H9 (cell line): Measurements from ENCODE around the gene LDLRAD4. TPM values are rescaled to one million over a fixed set of nuclear protein-coding genes. Genes with fewer than 3 reads are reported as not detected.

Experiments
- DNase-seq: peaks from one replicate; pipeline ENCODE4 v3.0.0-alpha.2; 2017
- H2AFZ ChIP-seq: one replicate; pipeline ENCODE4 v1.6.1; 2013; ENCODE audit warnings: mild to moderate bottlenecking, low read length, control low read depth, moderate library complexity
- H2AK5ac ChIP-seq: 2 replicates; pipeline ENCODE4 v1.6.1; 2013; ENCODE audit warnings: low read length, control low read depth, mixed read lengths; ENCODE audit not compliant: insufficient read length
- H2BK120ac ChIP-seq: one replicate; pipeline ENCODE4 v1.6.1; 2013; ENCODE audit warnings: low read depth, mild to moderate bottlenecking, low read length, control low read depth, inconsistent platforms; ENCODE audit not compliant: poor library complexity, severe bottlenecking
- H2BK12ac ChIP-seq: 2 replicates; pipeline ENCODE4 v1.6.1; 2013; ENCODE audit warnings: low read length, control low read depth, mixed read lengths, low read depth; ENCODE audit not compliant: insufficient read length
- H2BK15ac ChIP-seq: 2 replicates; pipeline ENCODE4 v1.6.1; 2013; ENCODE audit warnings: low read depth, low read length, control low read depth
- H2BK20ac ChIP-seq: one replicate; pipeline ENCODE4 v1.6.1; 2013; ENCODE audit warnings: low read depth, mild to moderate bottlenecking, low read length, control low read depth, inconsistent platforms; ENCODE audit not compliant: poor library complexity, severe bottlenecking
- H2BK5ac ChIP-seq: 2 replicates; pipeline ENCODE4 v1.6.1; 2013; ENCODE audit warnings: low read length, control low read depth, mixed read lengths; ENCODE audit not compliant: insufficient read length
- H3K14ac ChIP-seq: 2 replicates; pipeline ENCODE4 v1.6.1; 2013; ENCODE audit warnings: low read length, control low read depth; ENCODE audit not compliant: insufficient read depth
- H3K18ac ChIP-seq: 2 replicates; pipeline ENCODE4 v1.6.1; 2013; ENCODE audit warnings: low read depth, mild to moderate bottlenecking, mixed read lengths, low read length, control low read depth; ENCODE audit not compliant: insufficient read length
- H3K23ac ChIP-seq: 2 replicates; pipeline ENCODE4 v1.6.1; 2013; ENCODE audit warnings: low read length, control low read depth, mixed read lengths, low read depth; ENCODE audit not compliant: insufficient read length
- H3K23me2 ChIP-seq: 2 replicates; pipeline ENCODE4 v1.6.1; 2013; ENCODE audit warnings: low read depth, mild to moderate bottlenecking, mixed read lengths, low read length, control low read depth; ENCODE audit not compliant: insufficient read length, poor library complexity, severe bottlenecking
- H3K27ac ChIP-seq: 2 replicates; pipeline ENCODE4 v1.5.1; 2013; ENCODE audit warnings: low read length, control low read depth, mixed read lengths, low read depth; ENCODE audit not compliant: insufficient read length
- H3K27me3 ChIP-seq: 2 replicates; pipeline ENCODE4 v1.6.1; 2013; ENCODE audit warnings: low read length, control low read depth, inconsistent platforms; ENCODE audit not compliant: insufficient read depth
- H3K4ac ChIP-seq: 2 replicates; pipeline ENCODE4 v1.6.1; 2013; ENCODE audit warnings: low read depth, mild to moderate bottlenecking, control low read depth, inconsistent platforms, low read length, moderate library complexity
- H3K4me1 ChIP-seq: 2 replicates; pipeline ENCODE4 v1.6.1; 2013; ENCODE audit warnings: low read length, control low read depth, inconsistent platforms; ENCODE audit not compliant: insufficient read depth
- H3K4me2 ChIP-seq: 2 replicates; pipeline ENCODE4 v1.6.1; 2013; ENCODE audit warnings: low read length, control low read depth, mixed read lengths; ENCODE audit not compliant: insufficient read length, insufficient read depth
- H3K56ac ChIP-seq: 2 replicates; pipeline ENCODE4 v1.6.1; 2013; ENCODE audit warnings: low read depth, mild to moderate bottlenecking, mixed read lengths, low read length, control low read depth; ENCODE audit not compliant: insufficient read length
- H3K79me1 ChIP-seq: 2 replicates; pipeline ENCODE4 v1.6.1; 2013; ENCODE audit warnings: low read depth, mild to moderate bottlenecking, moderate library complexity, low read length, control low read depth, inconsistent platforms; ENCODE audit not compliant: insufficient read depth, poor library complexity, severe bottlenecking
- H3K79me2 ChIP-seq: 2 replicates; pipeline ENCODE4 v1.6.1; 2013; ENCODE audit warnings: low read length, control low read depth, inconsistent platforms; ENCODE audit not compliant: insufficient read depth
- H3K9ac ChIP-seq: 2 replicates; pipeline ENCODE4 v1.6.1; 2013; ENCODE audit warnings: low read length, control low read depth, mixed read lengths; ENCODE audit not compliant: insufficient read length; ENCODE audit errors: extremely low read depth
- H3K9me3 ChIP-seq: one replicate; pipeline ENCODE4 v1.6.1; 2013; ENCODE audit warnings: low read depth, low read length, inconsistent platforms; ENCODE audit not compliant: control insufficient read depth
- H3T11ph ChIP-seq: one replicate; pipeline ENCODE4 v1.6.1; 2013; ENCODE audit warnings: mild to moderate bottlenecking, low read length, control low read depth, inconsistent platforms
- H4K20me1 ChIP-seq: one replicate; pipeline ENCODE4 v1.6.1; 2013; ENCODE audit not compliant: control insufficient read depth, insufficient read length, insufficient read depth
- H4K5ac ChIP-seq: 2 replicates; pipeline ENCODE4 v1.6.1; 2013; ENCODE audit warnings: low read depth, mild to moderate bottlenecking, mixed read lengths, low read length, control low read depth; ENCODE audit not compliant: insufficient read length
- H4K8ac ChIP-seq: replicated peaks from 2 replicates; pipeline ENCODE4 v1.6.1; 2013; ENCODE audit warnings: low read length, control low read depth, mixed read lengths, low read depth; ENCODE audit not compliant: insufficient read length
- H4K91ac ChIP-seq: 2 replicates; pipeline ENCODE4 v1.6.1; 2013; ENCODE audit warnings: low read depth, mild to moderate bottlenecking, moderate library complexity, mixed read lengths, low read length, control low read depth; ENCODE audit not compliant: insufficient read length
- H3K27ac Mint-ChIP-seq, 3 experiments: 2 replicates in 2 of 3; 3 replicates in 1 of 3; pipeline ENCODE4 v1.8.0; 2020 to 2021; ENCODE audit warnings: mixed read lengths in 3 of 3, mild to moderate bottlenecking in 1 of 3, moderate library complexity in 1 of 3
- H3K27me3 Mint-ChIP-seq: 2 replicates; pipeline ENCODE4 v1.8.0; 2021; ENCODE audit warnings: low read depth, mild to moderate bottlenecking, moderate library complexity, mixed read lengths
- H3K36me3 Mint-ChIP-seq, 3 experiments: 2 replicates in 2 of 3; 3 replicates in 1 of 3; pipeline ENCODE4 v1.8.0; 2020 to 2021; ENCODE audit warnings: low read depth in 3 of 3, mixed read lengths in 3 of 3; ENCODE audit not compliant: insufficient read depth in 1 of 3
- H3K4me1 Mint-ChIP-seq, 2 experiments: 2 replicates each; pipeline ENCODE4 v1.8.0; 2020; ENCODE audit warnings: mixed read lengths in 2 of 2
- H3K4me3 Mint-ChIP-seq, 2 experiments: 2 replicates in 1 of 2; 3 replicates in 1 of 2; pipeline ENCODE4 v1.8.0; 2020 to 2021; ENCODE audit warnings: mild to moderate bottlenecking in 2 of 2, mixed read lengths in 2 of 2, moderate library complexity in 1 of 2
- H3K9me3 Mint-ChIP-seq, 2 experiments: 2 replicates in 1 of 2; 3 replicates in 1 of 2; pipeline ENCODE4 v1.8.0; 2020; ENCODE audit warnings: mild to moderate bottlenecking in 2 of 2, mixed read lengths in 2 of 2, moderate library complexity in 1 of 2
- WGBS: extraction: QIAGEN DNeasy Blood & Tissue Kit; methylation state at CpG from one replicate; pipeline ENCODE4 v1.1.7; 2013; ENCODE audit warnings: missing lambda C conversion rate, low lambda C conversion rate, mixed read lengths; ENCODE audit not compliant: insufficient read length; ENCODE audit errors: extremely low coverage; 5-methylcytosine and 5-hydroxymethylcytosine counted together
- total RNA-seq: library from RNA; stranded (reverse); gene quantifications from 2 replicates; pipeline ENCODE4 v1.2.1, GENCODE V29; 2021
- TF ChIP-seq, protein P1 (sequence below): fragments of 200-600 bp; sonication (generic); conservative IDR thresholded peaks from 3 replicates; pipeline ENCODE4 v1.8.0; 2021; ENCODE audit warnings: antibody characterized with exemption, mild to moderate bottlenecking

LDLRAD4 gene
- total RNA-seq, 1 experiment from 2014 or later: 3.9 TPM

DNA sequence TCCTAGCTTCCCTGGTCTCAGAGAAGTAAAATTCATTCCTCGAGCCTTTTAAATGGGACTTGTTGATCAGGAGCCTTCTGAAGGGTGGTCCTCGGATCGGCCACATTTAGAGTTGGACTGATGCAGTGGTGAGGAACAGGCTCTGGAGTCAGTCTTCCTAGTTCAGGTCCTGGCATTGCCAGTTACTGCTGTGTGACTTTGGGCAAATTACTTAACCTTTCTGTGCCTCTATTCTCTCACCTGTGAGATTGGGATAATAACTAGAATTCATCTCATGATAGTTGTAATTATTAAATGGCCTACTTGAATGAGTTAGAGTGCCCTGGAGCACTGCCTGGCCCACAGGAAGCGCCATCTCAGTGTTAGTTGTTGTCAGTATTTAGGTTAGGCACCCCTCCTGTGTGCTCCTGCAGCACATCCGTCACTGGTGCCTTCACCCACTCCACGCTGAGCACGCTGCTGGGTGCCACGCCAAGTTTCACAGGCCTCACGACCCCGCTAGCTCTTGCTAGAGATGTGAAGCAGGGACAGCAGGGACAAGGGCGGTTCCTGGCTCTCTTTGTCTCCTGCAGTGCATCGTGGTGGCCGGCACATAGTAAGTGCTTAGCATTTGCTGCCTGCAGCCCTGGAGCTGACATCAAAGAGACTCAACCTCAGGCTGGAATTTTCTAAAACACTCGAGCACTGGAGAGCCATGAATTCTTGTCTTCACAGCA, 384.9 kb downstream of the LDLRAD4 start:
- Histone ChIP-seq H4K8ac (no peak overlapping the region), H3K4me1 (no peaks in the 10 kb centered on the region), H2BK5ac (no peak overlapping the region), H3K27me3 (no peaks in the 10 kb centered on the region), H2BK20ac (no peak overlapping the region), H4K91ac (no peak overlapping the region), H4K20me1 (no peaks in the 10 kb centered on the region), H4K5ac (no peak overlapping the region), H3K23me2 (no peaks in the 10 kb centered on the region), H2AFZ (no peak overlapping the region), H2BK120ac (no peak overlapping the region), H3K9ac (no peak overlapping the region), H3K79me2 (no peaks in the 10 kb centered on the region), H2AK5ac (no peak overlapping the region), H3K14ac (no peak overlapping the region), H3K9me3 (no peaks in the 10 kb centered on the region), H3K4ac (no peak overlapping the region), H3K56ac (no peak overlapping the region), H3K23ac (no peak overlapping the region), H3K18ac (no peak overlapping the region), H2BK12ac (no peak overlapping the region), H3K4me2 (no peak overlapping the region), H2BK15ac (no peak overlapping the region), H3K79me1 (no peaks in the 10 kb centered on the region), H3K27ac (no peak overlapping the region), H3T11ph (no peak overlapping the region)
- Mint-ChIP-seq H3K27ac (no peak overlapping the region), H3K4me1 (no peaks in the 10 kb centered on the region), H3K4me3 (no peak overlapping the region), H3K36me3 (no peaks in the 10 kb centered on the region), H3K9me3 (peaks cover 4 to 6% of the 10 kb centered on the region in 2 experiments; a peak in 4 of 5 replicates), H3K27me3 (no peaks in the 10 kb centered on the region)
- TF ChIP-seq, protein P1, sequence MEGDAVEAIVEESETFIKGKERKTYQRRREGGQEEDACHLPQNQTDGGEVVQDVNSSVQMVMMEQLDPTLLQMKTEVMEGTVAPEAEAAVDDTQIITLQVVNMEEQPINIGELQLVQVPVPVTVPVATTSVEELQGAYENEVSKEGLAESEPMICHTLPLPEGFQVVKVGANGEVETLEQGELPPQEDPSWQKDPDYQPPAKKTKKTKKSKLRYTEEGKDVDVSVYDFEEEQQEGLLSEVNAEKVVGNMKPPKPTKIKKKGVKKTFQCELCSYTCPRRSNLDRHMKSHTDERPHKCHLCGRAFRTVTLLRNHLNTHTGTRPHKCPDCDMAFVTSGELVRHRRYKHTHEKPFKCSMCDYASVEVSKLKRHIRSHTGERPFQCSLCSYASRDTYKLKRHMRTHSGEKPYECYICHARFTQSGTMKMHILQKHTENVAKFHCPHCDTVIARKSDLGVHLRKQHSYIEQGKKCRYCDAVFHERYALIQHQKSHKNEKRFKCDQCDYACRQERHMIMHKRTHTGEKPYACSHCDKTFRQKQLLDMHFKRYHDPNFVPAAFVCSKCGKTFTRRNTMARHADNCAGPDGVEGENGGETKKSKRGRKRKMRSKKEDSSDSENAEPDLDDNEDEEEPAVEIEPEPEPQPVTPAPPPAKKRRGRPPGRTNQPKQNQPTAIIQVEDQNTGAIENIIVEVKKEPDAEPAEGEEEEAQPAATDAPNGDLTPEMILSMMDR: no peak
- DNase-seq: no peak
- no CpG with 5 or more reads among the region's 14 CpGs for WGBS
